Endothelial cell (in vitro differentiated cells): Measurements from ENCODE around the gene CELF1. TPM values are rescaled to one million over a fixed set of nuclear protein-coding genes. Genes with fewer than 3 reads are reported as not detected.

Source experiments
- DNase-seq: peaks from one replicate; pipeline ENCODE4 v3.0.0; 2021; ENCODE audit warnings: low spot score
- H3K27ac Mint-ChIP-seq: one replicate; pipeline ENCODE4 v1.8.0; 2021; ENCODE audit warnings: mixed read lengths, inconsistent platforms; ENCODE audit not compliant: unreplicated experiment
- H3K27me3 Mint-ChIP-seq: one replicate; pipeline ENCODE4 v1.8.0; 2021; ENCODE audit warnings: mild to moderate bottlenecking, moderate library complexity, mixed read lengths, inconsistent platforms; ENCODE audit not compliant: unreplicated experiment
- H3K36me3 Mint-ChIP-seq: one replicate; pipeline ENCODE4 v1.8.0; 2021; ENCODE audit warnings: mild to moderate bottlenecking, low read depth, mixed read lengths, inconsistent platforms; ENCODE audit not compliant: unreplicated experiment
- H3K4me1 Mint-ChIP-seq: one replicate; pipeline ENCODE4 v1.8.0; 2021; ENCODE audit warnings: mild to moderate bottlenecking, mixed read lengths, inconsistent platforms; ENCODE audit not compliant: unreplicated experiment
- H3K4me3 Mint-ChIP-seq: one replicate; pipeline ENCODE4 v1.8.0; 2021; ENCODE audit warnings: mild to moderate bottlenecking, mixed read lengths, inconsistent platforms; ENCODE audit not compliant: unreplicated experiment
- H3K9me3 Mint-ChIP-seq: one replicate; pipeline ENCODE4 v1.8.0; 2021; ENCODE audit warnings: mixed read lengths, inconsistent platforms; ENCODE audit not compliant: unreplicated experiment
- total RNA-seq: library from RNA; stranded (reverse); fragmentation: NEBNext Ultra II Directional; extraction: Animal tissue kit (Norgen Biotek cat#: 25700); gene quantifications from one replicate; pipeline ENCODE4 v1.2.1, GENCODE V29; 2021; ENCODE audit not compliant: unreplicated experiment
- TF ChIP-seq, protein P1 (sequence below): fragments of 200-600 bp; sonication (generic); IDR thresholded peaks from one replicate; pipeline ENCODE4 v1.5.0; 2021; ENCODE audit warnings: antibody characterized with exemption; ENCODE audit not compliant: unreplicated experiment

CELF1 gene
- total RNA-seq, 1 donor from 2014 or later = 162 TPM

GRCh38 chr11:47437218-47437745 is 115.7 kb downstream of the CELF1 start:
- Mint-ChIP-seq H3K4me3 (no peak overlapping the region), H3K4me1 (no peaks in the 10 kb centered on the region), H3K9me3 (no peaks in the 10 kb centered on the region), H3K27ac (no peak overlapping the region), H3K27me3 (peaks cover 7% of the 10 kb centered on the region), H3K36me3 (no peaks in the 10 kb centered on the region)
- TF ChIP-seq, protein P1, sequence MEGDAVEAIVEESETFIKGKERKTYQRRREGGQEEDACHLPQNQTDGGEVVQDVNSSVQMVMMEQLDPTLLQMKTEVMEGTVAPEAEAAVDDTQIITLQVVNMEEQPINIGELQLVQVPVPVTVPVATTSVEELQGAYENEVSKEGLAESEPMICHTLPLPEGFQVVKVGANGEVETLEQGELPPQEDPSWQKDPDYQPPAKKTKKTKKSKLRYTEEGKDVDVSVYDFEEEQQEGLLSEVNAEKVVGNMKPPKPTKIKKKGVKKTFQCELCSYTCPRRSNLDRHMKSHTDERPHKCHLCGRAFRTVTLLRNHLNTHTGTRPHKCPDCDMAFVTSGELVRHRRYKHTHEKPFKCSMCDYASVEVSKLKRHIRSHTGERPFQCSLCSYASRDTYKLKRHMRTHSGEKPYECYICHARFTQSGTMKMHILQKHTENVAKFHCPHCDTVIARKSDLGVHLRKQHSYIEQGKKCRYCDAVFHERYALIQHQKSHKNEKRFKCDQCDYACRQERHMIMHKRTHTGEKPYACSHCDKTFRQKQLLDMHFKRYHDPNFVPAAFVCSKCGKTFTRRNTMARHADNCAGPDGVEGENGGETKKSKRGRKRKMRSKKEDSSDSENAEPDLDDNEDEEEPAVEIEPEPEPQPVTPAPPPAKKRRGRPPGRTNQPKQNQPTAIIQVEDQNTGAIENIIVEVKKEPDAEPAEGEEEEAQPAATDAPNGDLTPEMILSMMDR = no peak
- DNase-seq = no peak

DNA sequence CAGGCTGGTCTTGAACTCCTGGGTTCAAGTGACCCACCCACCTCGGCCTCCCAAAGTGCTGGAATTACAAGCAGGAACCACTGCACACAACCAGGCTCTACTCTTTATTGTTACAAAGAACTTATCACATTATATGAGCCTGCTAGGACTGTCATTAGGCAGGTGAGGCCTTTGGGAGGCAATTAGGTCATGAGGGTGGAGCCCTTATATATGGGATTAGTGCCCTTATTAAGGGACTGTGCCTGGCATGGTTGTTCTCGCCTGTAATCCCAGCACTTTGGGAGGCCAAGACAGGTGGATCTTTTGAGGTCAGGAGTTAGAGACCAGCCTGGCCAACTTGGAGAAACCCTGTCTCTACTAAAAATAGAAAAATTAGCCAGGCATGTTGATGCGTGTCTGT is 116.2 kb downstream of the CELF1 start:
- peaks cover 7% of the 10 kb centered on the region for H3K27me3 Mint-ChIP-seq
- no peak overlapping the region for H3K4me3 Mint-ChIP-seq
- no peaks in the 10 kb centered on the region for H3K36me3 Mint-ChIP-seq
- H3K9me3 Mint-ChIP-seq = no peaks in the 10 kb centered on the region
- DNase-seq = no peak
- TF ChIP-seq, protein P1 = no peak
- H3K4me1 Mint-ChIP-seq = no peaks in the 10 kb centered on the region
- no peak overlapping the region for H3K27ac Mint-ChIP-seq

- no peaks in the 10 kb centered on the region for H3K36me3 Mint-ChIP-seq
- no peak overlapping the region for H3K27ac Mint-ChIP-seq
- no peaks in the 10 kb centered on the region for H3K4me1 Mint-ChIP-seq
- TF ChIP-seq, protein P1 = no peak
- no peak overlapping the region for H3K4me3 Mint-ChIP-seq
- peaks cover 7% of the 10 kb centered on the region for H3K27me3 Mint-ChIP-seq
- DNase-seq = no peak
- H3K9me3 Mint-ChIP-seq = no peaks in the 10 kb centered on the region
These were observed 117.2 kb downstream of the CELF1 start for GRCh38 chr11:47435687-47436086.

- H3K4me1 Mint-ChIP-seq = no peaks in the 10 kb centered on the region
- no peak for DNase-seq
These were observed 118.7 kb downstream of the CELF1 start for GRCh38 chr11:47434011-47434786.

More at GRCh38 chr11:47434011-47434786, 118.7 kb downstream of the CELF1 start:
- H3K9me3 Mint-ChIP-seq = no peaks in the 10 kb centered on the region
- TF ChIP-seq, protein P1 = no peak
- H3K27me3 Mint-ChIP-seq = peaks cover 7% of the 10 kb centered on the region
- no peaks in the 10 kb centered on the region for H3K36me3 Mint-ChIP-seq
- no peak overlapping the region for H3K4me3 Mint-ChIP-seq
- H3K27ac Mint-ChIP-seq = no peak overlapping the region
